ENCODE measurements around the gene FARP1.
"Not testable (repeated sequence)": the region's sequence is repeated elsewhere in the genome, so short reads cannot be mapped to it uniquely, and the experiment has no call there.

Gene FARP1

GRCh38 chr13:98411617-98412265 lies 268.8 kb downstream of the FARP1 start:
- Histone ChIP-seq H3K36me3 (no peaks in the 10 kb centered on the region), H3K9me3 (no peaks in the 10 kb centered on the region), H3K27me3 (no peaks in the 10 kb centered on the region), H3K27ac (no peak overlapping the region), H3K4me3 (ENCODE audit: low read depth in 1 of 2, low read length in 1 of 2) (no peak overlapping the region), H3K4me1 (ENCODE audit: control insufficient read depth in 1 of 2, insufficient read depth in 1 of 2, low read depth in 1 of 2, low read length in 1 of 2) (peaks cover 35 to 41% of the 10 kb centered on the region in 2 experiments)
- TF ChIP-seq CTCF (IDR thresholded peaks at IDR 0.05): no peak

- not testable (repeated sequence) for H3K27ac ChIP-seq; H3K36me3 ChIP-seq; H3K4me3 ChIP-seq (ENCODE audit: low read depth in 1 of 2, low read length in 1 of 2); H3K9me3 ChIP-seq; H3K27me3 ChIP-seq
- peaks cover 34 to 40% of the 10 kb centered on the region in 2 experiments for H3K4me1 ChIP-seq (ENCODE audit: control insufficient read depth in 1 of 2, insufficient read depth in 1 of 2, low read depth in 1 of 2, low read length in 1 of 2)
Measured at GRCh38 chr13:98413278-98413677, 270.4 kb downstream of the FARP1 start.

GRCh38 chr13:98413796-98414195 lies 270.9 kb downstream of the FARP1 start:
- peaks cover 29 to 35% of the 10 kb centered on the region in 2 experiments for H3K4me1 ChIP-seq (ENCODE audit: control insufficient read depth in 1 of 2, insufficient read depth in 1 of 2, low read depth in 1 of 2, low read length in 1 of 2)
- TF ChIP-seq CTCF (IDR thresholded peaks at IDR 0.05): no peak
- no peaks in the 10 kb centered on the region for H3K9me3 ChIP-seq
- H3K36me3 ChIP-seq: no peaks in the 10 kb centered on the region
- H3K4me3 ChIP-seq (ENCODE audit: low read depth in 1 of 2, low read length in 1 of 2): no peak overlapping the region
- no peaks in the 10 kb centered on the region for H3K27me3 ChIP-seq
- no peak overlapping the region for H3K27ac ChIP-seq

GRCh38 chr13:98415326-98416070 lies 272.6 kb downstream of the FARP1 start:
- H3K9me3 ChIP-seq: no peaks in the 10 kb centered on the region
- TF ChIP-seq CTCF (IDR thresholded peaks at IDR 0.05): no peak
- H3K36me3 ChIP-seq: no peaks in the 10 kb centered on the region
- no peaks in the 10 kb centered on the region for H3K27me3 ChIP-seq
- H3K4me3 ChIP-seq (ENCODE audit: low read depth in 1 of 2, low read length in 1 of 2): no peak overlapping the region
- peaks cover 15 to 19% of the 10 kb centered on the region in 2 experiments for H3K4me1 ChIP-seq (ENCODE audit: control insufficient read depth in 1 of 2, insufficient read depth in 1 of 2, low read depth in 1 of 2, low read length in 1 of 2)
- H3K27ac ChIP-seq: no peak overlapping the region

GRCh38 chr13:98416408-98416807 lies 273.5 kb downstream of the FARP1 start:
- H3K4me1 ChIP-seq (ENCODE audit: control insufficient read depth in 1 of 2, insufficient read depth in 1 of 2, low read depth in 1 of 2, low read length in 1 of 2): peaks cover 10 to 15% of the 10 kb centered on the region in 2 experiments
- no peak overlapping the region for H3K27ac ChIP-seq
- TF ChIP-seq CTCF (IDR thresholded peaks at IDR 0.05): no peak
- H3K4me3 ChIP-seq (ENCODE audit: low read depth in 1 of 2, low read length in 1 of 2): no peak overlapping the region
- H3K9me3 ChIP-seq: no peaks in the 10 kb centered on the region
- no peaks in the 10 kb centered on the region for H3K36me3 ChIP-seq
- no peaks in the 10 kb centered on the region for H3K27me3 ChIP-seq

Measured in neutrophil (primary cell).